Measurements from ENCODE around the gene GTPBP10.
A peak's percentile ranks its signal among the peaks of the same experiment; 100 is the strongest.

Gene GTPBP10

DNA sequence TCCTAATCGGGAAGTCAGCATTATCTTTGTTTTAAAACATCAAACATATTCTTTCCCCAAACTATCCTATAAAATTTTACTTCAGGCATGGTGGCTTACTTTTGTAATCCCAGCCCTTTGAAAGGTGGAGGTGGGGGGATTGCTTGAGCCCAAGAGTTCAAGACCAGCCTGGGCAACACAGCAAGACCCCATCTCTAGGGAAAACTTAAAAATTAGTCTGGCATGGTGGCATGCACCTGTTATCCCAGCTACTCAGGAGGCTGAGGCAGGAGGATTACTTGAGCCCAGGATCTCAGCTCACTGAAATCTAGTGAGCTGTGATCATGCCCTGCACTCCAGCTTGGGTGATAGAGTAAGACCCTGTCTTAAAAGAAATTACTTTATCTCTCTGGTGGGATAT lies 61.6 kb downstream of the GTPBP10 start:
- Histone ChIP-seq H3K27me3 (replicated peaks; ENCODE audit: control insufficient read depth, insufficient read depth, low read length) (no peaks in the 10 kb centered on the region), H3K4me1 (ENCODE audit: control insufficient read depth, insufficient read depth, low read length) (peaks cover 10% of the 10 kb centered on the region), H3K36me3 (ENCODE audit: control insufficient read depth, insufficient read depth, low read length, severe bottlenecking) (peaks cover 54% of the 10 kb centered on the region), H3K9me3 (ENCODE audit: control insufficient read depth, low read length) (no peaks in the 10 kb centered on the region), H3K4me3 (ENCODE audit: low read length) (no peak overlapping the region), H3K9ac (ENCODE audit: low read length) (no peak overlapping the region)
- DNase-seq (ENCODE audit: low read depth): no peak

- Histone ChIP-seq H3K4me1 (ENCODE audit: control insufficient read depth, insufficient read depth, low read length) (peaks cover 5% of the 10 kb centered on the region), H3K9ac (ENCODE audit: low read length) (no peak overlapping the region), H3K36me3 (ENCODE audit: control insufficient read depth, insufficient read depth, low read length, severe bottlenecking) (peaks cover 68% of the 10 kb centered on the region), H3K9me3 (ENCODE audit: control insufficient read depth, low read length) (no peaks in the 10 kb centered on the region), H3K27me3 (replicated peaks; ENCODE audit: control insufficient read depth, insufficient read depth, low read length) (no peaks in the 10 kb centered on the region), H3K4me3 (ENCODE audit: low read length) (no peak overlapping the region)
- DNase-seq (ENCODE audit: low read depth): no peak
Observed at GRCh38 chr7:90409667-90410066, 63.2 kb downstream of the GTPBP10 start.

DNA sequence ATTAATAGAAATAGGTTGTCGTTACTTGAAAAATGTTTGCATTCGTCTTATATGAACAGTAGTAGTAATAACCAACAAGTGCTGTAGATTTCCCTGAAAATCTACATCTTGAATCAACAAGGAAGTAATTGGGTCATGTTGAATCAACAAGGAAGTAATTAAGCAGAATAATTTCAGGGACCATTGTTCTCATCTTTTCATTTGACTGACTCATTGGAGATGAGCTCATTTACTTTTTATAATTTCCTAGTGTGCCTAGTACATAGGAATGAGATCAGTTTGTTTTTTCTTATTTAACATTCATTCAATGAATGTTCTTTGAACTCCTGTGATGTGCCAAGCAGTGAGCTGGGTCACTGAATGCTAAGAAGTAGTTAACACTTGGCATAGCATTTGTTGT lies 65.0 kb downstream of the GTPBP10 start:
- Histone ChIP-seq H3K36me3 (ENCODE audit: control insufficient read depth, insufficient read depth, low read length, severe bottlenecking) (peaks cover 57% of the 10 kb centered on the region), H3K27me3 (replicated peaks; ENCODE audit: control insufficient read depth, insufficient read depth, low read length) (no peaks in the 10 kb centered on the region), H3K4me3 (ENCODE audit: low read length) (no peak overlapping the region), H3K9ac (ENCODE audit: low read length) (no peak overlapping the region), H3K9me3 (ENCODE audit: control insufficient read depth, low read length) (no peaks in the 10 kb centered on the region), H3K4me1 (ENCODE audit: control insufficient read depth, insufficient read depth, low read length) (no peaks in the 10 kb centered on the region)
- DNase-seq (ENCODE audit: low read depth): no peak

DNA sequence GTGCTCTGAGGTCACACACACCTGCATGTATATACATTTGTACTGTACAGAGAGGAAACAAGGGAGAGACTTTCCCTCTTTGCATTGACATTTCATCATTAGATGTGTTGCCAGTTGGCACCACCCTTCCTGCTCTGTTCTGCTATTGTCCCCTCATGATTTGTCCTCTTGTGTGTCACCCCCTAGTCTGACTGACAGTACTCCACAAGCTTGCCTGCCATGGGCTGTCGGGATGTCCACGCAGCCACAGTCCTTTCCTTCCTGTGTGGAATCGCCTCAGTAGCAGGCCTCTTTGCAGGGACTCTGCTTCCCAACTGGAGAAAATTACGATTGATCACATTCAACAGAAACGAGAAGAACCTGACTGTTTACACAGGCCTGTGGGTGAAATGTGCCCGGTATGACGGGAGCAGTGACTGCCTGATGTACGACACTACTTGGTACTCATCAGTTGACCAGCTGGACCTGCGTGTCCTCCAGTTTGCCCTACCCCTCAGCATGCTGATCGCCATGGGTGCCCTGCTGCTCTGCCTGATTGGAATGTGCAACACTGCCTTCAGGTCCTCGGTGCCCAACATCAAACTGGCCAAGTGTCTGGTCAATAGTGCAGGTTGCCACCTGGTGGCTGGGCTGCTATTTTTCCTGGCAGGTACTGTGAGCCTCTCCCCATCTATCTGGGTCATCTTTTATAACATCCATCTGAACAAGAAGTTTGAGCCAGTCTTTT lies 66.1 kb downstream of the GTPBP10 start:
- no peak overlapping the region for H3K4me3 ChIP-seq (ENCODE audit: low read length)
- H3K36me3 ChIP-seq (ENCODE audit: control insufficient read depth, insufficient read depth, low read length, severe bottlenecking): peaks cover 46% of the 10 kb centered on the region
- H3K9ac ChIP-seq (ENCODE audit: low read length): no peak overlapping the region
- H3K9me3 ChIP-seq (ENCODE audit: control insufficient read depth, low read length): no peaks in the 10 kb centered on the region
- no peak for DNase-seq (ENCODE audit: low read depth)
- H3K27me3 ChIP-seq (replicated peaks; ENCODE audit: control insufficient read depth, insufficient read depth, low read length): no peaks in the 10 kb centered on the region
- no peaks in the 10 kb centered on the region for H3K4me1 ChIP-seq (ENCODE audit: control insufficient read depth, insufficient read depth, low read length)

DNA sequence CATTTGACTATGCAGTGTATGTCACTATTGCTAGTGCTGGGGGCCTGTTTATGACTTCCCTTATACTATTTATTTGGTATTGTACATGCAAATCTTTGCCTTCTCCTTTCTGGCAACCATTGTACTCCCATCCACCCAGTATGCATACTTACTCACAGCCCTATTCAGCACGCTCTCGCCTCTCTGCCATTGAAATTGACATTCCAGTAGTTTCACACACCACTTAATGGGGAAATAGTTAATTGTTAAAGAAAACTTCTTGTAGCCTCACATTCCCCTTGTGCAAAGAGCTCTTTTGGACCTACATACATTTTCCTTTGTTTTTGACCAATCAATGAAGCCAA lies 66.6 kb downstream of the GTPBP10 start:
- Histone ChIP-seq H3K36me3 (ENCODE audit: control insufficient read depth, insufficient read depth, low read length, severe bottlenecking) (peaks cover 41% of the 10 kb centered on the region), H3K9me3 (ENCODE audit: control insufficient read depth, low read length) (no peaks in the 10 kb centered on the region)

DNA sequence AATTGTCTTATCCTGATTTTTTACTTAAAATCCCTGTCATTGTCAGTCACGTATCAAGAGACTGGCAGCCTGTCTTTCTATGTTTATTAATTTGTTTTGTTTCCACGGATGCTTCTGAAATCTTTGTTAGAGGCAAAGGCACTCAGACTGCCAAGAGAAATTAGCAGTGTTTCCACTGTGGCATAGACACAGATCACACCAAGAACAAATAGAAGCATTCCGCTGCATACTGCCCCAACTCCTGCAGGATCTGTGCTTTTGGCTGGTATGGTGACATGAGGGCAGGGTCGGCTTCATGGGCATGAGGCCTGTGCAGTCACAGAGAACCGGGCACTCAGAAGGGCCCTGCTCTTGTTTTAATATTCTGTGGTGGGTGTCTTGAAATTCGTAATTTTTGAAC lies 75.1 kb downstream of the GTPBP10 start:
- H3K27me3 ChIP-seq (replicated peaks; ENCODE audit: control insufficient read depth, insufficient read depth, low read length): no peaks in the 10 kb centered on the region
- no peak overlapping the region for H3K9ac ChIP-seq (ENCODE audit: low read length)
- no peak overlapping the region for H3K4me3 ChIP-seq (ENCODE audit: low read length)
- DNase-seq (ENCODE audit: low read depth): no peak
- H3K36me3 ChIP-seq (ENCODE audit: control insufficient read depth, insufficient read depth, low read length, severe bottlenecking): no peaks in the 10 kb centered on the region
- no peaks in the 10 kb centered on the region for H3K4me1 ChIP-seq (ENCODE audit: control insufficient read depth, insufficient read depth, low read length)
- no peaks in the 10 kb centered on the region for H3K9me3 ChIP-seq (ENCODE audit: control insufficient read depth, low read length)

More for the DNA sequence above, 66.6 kb downstream of the GTPBP10 start:
- Histone ChIP-seq H3K27me3 (replicated peaks; ENCODE audit: control insufficient read depth, insufficient read depth, low read length) (no peaks in the 10 kb centered on the region), H3K4me3 (ENCODE audit: low read length) (no peak overlapping the region), H3K4me1 (ENCODE audit: control insufficient read depth, insufficient read depth, low read length) (no peaks in the 10 kb centered on the region), H3K9ac (ENCODE audit: low read length) (no peak overlapping the region)
- no peak for DNase-seq (ENCODE audit: low read depth)

DNA sequence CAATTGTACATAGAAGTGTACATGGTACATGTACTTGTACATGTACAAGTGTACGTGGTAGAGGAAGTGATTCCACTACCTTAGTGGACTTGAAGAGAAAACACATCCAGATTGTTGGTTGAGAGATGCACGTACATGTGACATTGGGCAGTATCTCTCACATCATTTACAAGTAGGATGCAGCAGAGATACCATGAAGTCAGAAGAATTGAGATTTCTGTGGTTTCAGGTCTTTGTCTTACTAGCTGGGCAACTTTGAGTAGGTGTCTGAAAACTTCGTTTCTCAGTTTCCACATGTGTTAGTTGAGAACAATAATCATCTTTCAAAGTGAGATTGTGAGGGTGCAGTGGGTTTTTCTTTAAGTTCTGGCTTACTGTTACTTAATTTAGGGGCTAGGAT lies 78.2 kb downstream of the GTPBP10 start:
- H3K27me3 ChIP-seq (replicated peaks; ENCODE audit: control insufficient read depth, insufficient read depth, low read length): no peaks in the 10 kb centered on the region
- no peaks in the 10 kb centered on the region for H3K36me3 ChIP-seq (ENCODE audit: control insufficient read depth, insufficient read depth, low read length, severe bottlenecking)
- no peaks in the 10 kb centered on the region for H3K4me1 ChIP-seq (ENCODE audit: control insufficient read depth, insufficient read depth, low read length)
- H3K4me3 ChIP-seq (ENCODE audit: low read length): no peak overlapping the region
- H3K9ac ChIP-seq (ENCODE audit: low read length): no peak overlapping the region
- no peak for DNase-seq (ENCODE audit: low read depth)
- H3K9me3 ChIP-seq (ENCODE audit: control insufficient read depth, low read length): no peaks in the 10 kb centered on the region

DNA sequence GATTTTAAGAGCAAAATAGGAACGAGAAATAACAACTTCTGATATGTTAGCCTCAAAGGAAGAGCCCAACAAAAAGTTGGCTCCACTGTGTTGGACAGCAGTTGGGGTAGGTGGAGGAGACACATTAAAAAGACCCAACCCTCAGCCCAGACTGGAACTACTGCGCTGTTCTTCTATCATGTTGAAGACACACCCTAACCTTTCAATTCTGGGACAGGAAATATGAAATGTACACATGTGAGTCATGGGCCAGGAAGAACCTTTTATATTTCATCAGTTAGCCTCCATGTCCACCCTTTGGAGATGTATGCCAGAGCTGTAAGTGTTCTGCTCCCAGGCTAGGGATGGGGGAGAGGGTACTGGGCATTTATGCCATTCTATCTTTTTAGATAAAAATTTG lies 78.9 kb downstream of the GTPBP10 start:
- Histone ChIP-seq H3K4me1 (ENCODE audit: control insufficient read depth, insufficient read depth, low read length) (no peaks in the 10 kb centered on the region), H3K4me3 (ENCODE audit: low read length) (no peak overlapping the region), H3K27me3 (replicated peaks; ENCODE audit: control insufficient read depth, insufficient read depth, low read length) (no peaks in the 10 kb centered on the region), H3K9ac (ENCODE audit: low read length) (no peak overlapping the region), H3K9me3 (ENCODE audit: control insufficient read depth, low read length) (no peaks in the 10 kb centered on the region), H3K36me3 (ENCODE audit: control insufficient read depth, insufficient read depth, low read length, severe bottlenecking) (no peaks in the 10 kb centered on the region)
- peak; percentile 5 for DNase-seq (ENCODE audit: low read depth)

DNA sequence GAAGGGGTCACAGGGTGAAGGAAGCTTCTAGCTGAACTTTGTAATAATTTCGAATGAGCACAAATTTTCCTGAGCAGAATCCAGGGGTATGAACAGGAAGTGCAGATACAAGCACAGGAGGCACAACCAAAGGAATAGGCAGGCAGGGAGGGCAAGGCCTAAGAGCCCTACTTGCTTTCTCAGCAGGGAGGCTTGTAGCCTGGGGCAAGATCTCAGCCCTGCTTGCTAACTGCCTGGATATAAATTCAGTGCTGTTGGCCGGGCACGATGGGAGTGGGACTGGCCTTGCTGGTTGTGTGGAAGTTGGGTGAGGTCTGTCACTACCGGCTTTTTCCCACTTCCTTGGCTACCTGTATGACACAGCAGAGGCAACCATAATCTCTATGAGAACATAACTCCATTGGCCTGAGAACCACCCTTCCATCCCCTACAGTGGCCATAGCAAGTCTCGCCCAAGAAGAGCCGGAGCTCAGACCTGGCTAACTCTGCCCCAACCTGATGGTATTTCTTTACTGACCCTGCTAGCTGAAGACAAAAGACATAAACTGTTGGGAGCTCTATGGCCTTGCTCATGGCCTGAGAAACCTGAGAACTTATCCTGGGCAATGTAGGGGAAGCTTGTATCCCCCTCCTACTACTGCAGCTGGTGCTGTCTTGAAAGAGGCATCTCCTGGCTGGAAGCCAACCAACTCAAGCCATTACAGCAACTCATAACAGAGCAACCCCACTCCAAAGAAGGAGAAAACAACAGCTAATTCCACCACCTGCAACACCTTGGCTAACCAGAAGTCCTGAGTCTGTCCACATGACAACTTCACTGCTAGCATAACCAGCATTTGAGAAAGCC lies 84.3 kb downstream of the GTPBP10 start:
- H3K36me3 ChIP-seq (ENCODE audit: control insufficient read depth, insufficient read depth, low read length, severe bottlenecking): no peaks in the 10 kb centered on the region
- no peaks in the 10 kb centered on the region for H3K4me1 ChIP-seq (ENCODE audit: control insufficient read depth, insufficient read depth, low read length)
- H3K4me3 ChIP-seq (ENCODE audit: low read length): no peak overlapping the region
- H3K9me3 ChIP-seq (ENCODE audit: control insufficient read depth, low read length): peaks cover 6% of the 10 kb centered on the region
- no peak overlapping the region for H3K9ac ChIP-seq (ENCODE audit: low read length)
- H3K27me3 ChIP-seq (replicated peaks; ENCODE audit: control insufficient read depth, insufficient read depth, low read length): no peaks in the 10 kb centered on the region
- no peak for DNase-seq (ENCODE audit: low read depth)

- no peaks in the 10 kb centered on the region for H3K4me1 ChIP-seq (ENCODE audit: control insufficient read depth, insufficient read depth, low read length)
- no peaks in the 10 kb centered on the region for H3K36me3 ChIP-seq (ENCODE audit: control insufficient read depth, insufficient read depth, low read length, severe bottlenecking)
- H3K4me3 ChIP-seq (ENCODE audit: low read length): no peak overlapping the region
- no peak for DNase-seq (ENCODE audit: low read depth)
- no peaks in the 10 kb centered on the region for H3K27me3 ChIP-seq (replicated peaks; ENCODE audit: control insufficient read depth, insufficient read depth, low read length)
- no peak overlapping the region for H3K9ac ChIP-seq (ENCODE audit: low read length)
- H3K9me3 ChIP-seq (ENCODE audit: control insufficient read depth, low read length): peaks cover 11% of the 10 kb centered on the region
Observed at GRCh38 chr7:90432752-90433151, 86.2 kb downstream of the GTPBP10 start.

DNA sequence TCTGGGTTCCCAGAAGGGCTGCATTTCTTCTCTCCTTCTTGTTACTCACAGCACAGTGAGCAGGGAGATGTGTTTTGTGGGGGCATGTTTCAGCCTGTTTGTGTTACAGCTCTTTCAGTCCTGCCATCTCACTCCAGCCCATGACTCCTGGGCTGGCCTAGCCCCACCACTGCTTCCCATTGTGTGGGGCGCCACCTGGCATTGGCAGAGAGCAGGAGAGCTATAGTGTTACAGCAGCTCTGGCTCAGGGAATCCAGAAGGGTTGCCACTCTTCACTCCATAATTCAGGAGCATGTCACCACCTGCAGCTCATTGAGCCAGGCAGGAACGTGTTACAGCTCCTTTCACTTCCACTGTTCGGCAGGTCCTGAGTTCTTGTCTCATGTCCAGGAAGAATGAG lies 86.7 kb downstream of the GTPBP10 start:
- no peaks in the 10 kb centered on the region for H3K27me3 ChIP-seq (replicated peaks; ENCODE audit: control insufficient read depth, insufficient read depth, low read length)
- no peak for DNase-seq (ENCODE audit: low read depth)

More for the DNA sequence above, 86.7 kb downstream of the GTPBP10 start:
- Histone ChIP-seq H3K4me1 (ENCODE audit: control insufficient read depth, insufficient read depth, low read length) (no peaks in the 10 kb centered on the region), H3K9ac (ENCODE audit: low read length) (no peak overlapping the region), H3K36me3 (ENCODE audit: control insufficient read depth, insufficient read depth, low read length, severe bottlenecking) (no peaks in the 10 kb centered on the region), H3K9me3 (ENCODE audit: control insufficient read depth, low read length) (peaks cover 11% of the 10 kb centered on the region), H3K4me3 (ENCODE audit: low read length) (no peak overlapping the region)

Data from adipocyte (in vitro differentiated cells).